ENCODE results near the gene GALNT3.

Gene GALNT3

GRCh38 chr2:165793779-165794535 lies at the start of gene GALNT3:
Gene GALNT3, minus strand, starts transcription at chr2:165794247. Its CDS starts 23,547 bp downstream, at chr2:165770700.
- DNase-seq: peak; percentile 29

- DNase-seq: no peak
Observed at GRCh38 chr2:165843351-165843750, 49.3 kb upstream of the GALNT3 start.

DNA sequence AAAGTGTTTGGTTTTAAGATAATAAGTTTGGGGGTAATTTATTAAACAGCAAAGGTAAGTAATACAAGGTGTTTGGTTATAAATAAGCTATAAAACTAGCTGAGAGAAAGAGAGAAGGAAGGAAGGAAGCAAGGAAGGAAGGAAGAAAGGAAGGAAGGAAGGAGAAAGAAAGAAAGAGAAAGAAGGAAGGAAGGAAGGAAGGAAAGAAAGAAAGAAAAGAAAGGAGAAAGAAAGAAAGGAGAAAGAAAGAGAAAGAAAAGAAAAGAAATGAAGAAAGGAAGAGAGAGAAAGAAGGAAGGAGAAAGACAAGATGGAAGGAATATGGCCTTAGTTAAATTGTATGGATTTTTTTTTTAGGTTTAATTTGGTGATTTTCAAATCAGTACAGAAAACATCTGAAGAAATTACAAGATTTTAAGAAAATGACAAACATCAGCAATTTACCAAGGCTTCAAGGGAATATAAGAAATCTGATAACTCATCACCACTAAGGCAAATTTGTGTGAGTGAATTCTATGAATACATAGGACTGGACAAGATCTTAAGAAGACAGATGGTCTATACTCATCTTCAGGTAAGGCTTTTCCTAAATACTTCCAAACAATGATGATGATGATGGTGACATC lies 46.4 kb upstream of the GALNT3 start:
- DNase-seq: no peak

- DNase-seq: no peak
Observed at GRCh38 chr2:165839610-165840009, 45.6 kb upstream of the GALNT3 start.

DNA sequence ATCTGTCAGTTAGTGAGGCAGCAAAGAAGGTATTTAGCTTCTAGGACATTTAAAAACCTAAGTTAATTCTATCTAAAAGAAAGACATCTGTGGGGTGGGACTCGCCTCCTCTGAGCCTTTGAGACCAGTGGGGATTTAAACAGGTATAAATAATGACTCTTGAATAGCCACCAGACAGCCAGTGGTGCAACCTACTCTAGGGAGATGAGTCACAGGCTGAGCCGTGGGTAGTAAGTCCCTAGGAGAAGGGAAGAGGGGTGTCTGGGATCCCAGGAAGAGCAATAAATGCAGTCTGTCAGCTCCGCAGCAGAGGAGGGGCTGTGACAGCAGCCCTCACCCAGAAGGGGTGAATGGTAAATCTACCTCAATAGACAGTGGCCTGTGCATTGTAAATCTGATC lies 43.1 kb upstream of the GALNT3 start:
- no peak for DNase-seq

DNA sequence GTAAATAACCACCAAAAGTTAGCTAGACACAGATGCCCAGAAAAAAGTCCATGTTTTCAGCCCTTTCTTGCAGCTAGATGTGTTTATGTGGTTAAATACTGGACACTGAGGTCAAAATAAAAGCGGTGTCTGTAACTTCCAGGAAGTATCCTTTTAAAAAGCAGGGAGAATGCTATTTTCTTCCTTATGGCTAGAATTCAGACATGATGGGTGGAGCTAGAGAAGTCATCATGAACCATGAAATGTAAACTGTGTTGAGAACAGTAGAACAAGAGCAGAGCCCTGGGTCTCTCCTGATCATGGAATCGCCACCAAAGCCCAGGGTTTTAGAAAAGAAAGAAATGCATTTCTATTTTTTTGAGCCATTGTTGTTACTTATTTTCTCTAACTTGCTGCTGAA lies 41.3 kb upstream of the GALNT3 start:
- no peak for DNase-seq

DNA sequence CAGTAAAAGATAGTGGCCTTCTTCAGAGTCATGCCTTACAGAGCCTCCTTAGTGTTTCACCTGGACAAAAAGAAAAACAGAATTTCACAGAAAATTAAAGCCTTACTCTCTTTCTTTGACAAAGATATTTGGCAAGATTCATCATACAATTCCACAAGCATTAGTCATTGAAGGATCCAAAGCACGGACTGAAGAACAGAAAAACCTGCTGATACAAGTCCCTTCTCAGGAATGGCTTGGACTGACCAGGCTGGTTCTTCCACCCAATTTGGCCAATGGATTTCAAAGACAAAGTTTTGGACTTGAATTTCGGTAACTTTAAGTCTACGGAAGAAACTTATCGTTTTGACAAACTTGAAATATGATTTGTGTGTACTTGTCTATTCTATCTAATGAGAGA lies 39.1 kb upstream of the GALNT3 start:
- no peak for DNase-seq

DNA sequence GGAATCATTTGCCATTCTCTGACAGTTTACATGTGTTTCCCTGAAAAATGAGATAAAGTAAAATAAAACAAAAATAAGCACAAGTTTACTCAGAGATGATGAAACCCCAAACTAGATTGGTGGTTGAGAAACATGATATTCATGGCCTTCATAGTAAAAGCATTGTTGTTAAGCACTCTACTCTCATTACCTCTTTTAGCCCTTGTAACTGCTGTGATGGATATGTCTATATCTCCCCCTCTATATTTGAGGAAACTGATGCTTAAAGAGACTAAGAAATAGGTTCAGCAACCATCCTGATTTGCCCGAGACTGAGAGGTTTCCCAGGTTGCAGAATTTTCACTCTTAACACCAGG lies 33.9 kb upstream of the GALNT3 start:
- peak; percentile 0 for DNase-seq

DNA sequence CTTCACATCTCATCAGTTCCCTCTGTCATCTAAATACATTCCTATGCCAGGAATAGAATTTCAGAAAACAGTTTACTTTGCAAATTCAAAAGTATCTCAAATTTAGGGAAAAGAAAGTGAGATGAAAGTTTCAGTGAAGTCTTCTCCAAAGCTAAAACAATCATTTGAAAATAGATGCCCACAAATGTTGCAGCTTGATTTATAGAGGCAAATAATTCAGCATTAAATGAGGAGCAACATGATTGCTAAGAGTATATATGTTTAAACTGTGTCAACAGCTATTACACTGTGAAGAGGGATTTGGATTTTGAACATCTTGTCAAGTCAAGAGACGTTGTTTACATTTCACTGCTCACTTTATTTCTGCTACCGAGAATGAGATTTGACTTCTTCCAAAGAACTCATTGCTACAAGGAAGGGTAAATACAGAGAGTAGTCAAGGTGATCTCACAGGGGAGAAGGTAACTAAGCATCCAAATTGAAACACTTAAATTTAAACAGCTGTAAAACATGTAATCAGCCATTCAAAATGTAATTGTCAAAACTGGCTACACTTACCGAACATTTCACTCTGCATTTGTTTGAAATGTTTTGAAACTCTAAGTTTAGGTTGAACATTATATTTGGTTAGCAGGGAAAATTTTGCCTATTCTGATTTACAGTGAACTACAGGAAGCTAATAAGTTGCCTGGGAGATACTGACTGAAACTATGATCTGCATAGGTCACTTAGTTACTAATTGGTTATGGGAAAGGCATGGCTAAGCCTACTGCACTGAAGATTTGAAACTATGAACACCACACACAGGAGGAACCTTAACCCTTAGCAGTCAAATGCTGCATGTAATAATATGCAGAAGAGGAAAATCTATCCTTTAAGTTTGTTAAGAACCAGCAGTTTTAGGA lies 33.2 kb upstream of the GALNT3 start:
- DNase-seq: peak; percentile 38

DNA sequence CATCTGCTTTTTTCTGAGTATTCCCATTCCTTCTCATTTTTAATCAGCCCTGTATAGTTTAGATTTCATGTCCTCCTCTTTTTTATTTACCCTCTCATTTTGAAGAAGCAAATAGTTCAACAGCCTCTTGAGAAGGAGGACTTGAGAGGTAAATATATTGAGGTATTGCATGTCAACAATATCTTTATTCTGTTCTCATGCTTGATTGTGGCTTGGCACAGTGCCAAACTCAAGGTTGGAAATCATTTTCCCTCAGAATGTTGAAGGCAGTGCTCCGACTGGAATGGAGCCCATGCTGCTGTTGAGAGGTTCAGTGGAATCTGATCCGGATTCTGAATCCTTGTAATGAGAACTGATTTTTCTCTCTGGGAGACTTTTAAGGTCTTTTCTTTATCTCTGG lies 31.0 kb upstream of the GALNT3 start:
- DNase-seq: peak; percentile 37

DNA sequence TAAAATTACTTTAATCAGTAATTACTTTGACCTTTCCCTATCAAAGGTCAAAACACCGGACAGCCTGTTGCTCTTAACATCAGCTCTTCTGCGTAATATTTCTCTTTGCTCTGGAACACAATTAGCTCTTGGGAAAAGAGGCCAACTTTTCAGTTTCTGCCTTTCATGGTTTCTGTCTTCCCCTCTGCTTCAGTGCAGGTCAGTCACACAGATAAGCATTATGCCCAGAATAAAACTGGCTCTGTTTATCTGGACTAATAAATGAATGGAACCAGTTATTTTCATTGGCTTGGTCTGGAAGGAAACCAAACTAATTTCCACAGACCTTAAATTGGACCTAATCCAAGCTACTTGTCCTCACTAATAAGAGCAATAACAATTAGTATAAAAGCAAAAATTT lies 26.2 kb upstream of the GALNT3 start:
- no peak for DNase-seq

- no peak for DNase-seq
Observed at GRCh38 chr2:165818920-165819319, 24.9 kb upstream of the GALNT3 start.

DNA sequence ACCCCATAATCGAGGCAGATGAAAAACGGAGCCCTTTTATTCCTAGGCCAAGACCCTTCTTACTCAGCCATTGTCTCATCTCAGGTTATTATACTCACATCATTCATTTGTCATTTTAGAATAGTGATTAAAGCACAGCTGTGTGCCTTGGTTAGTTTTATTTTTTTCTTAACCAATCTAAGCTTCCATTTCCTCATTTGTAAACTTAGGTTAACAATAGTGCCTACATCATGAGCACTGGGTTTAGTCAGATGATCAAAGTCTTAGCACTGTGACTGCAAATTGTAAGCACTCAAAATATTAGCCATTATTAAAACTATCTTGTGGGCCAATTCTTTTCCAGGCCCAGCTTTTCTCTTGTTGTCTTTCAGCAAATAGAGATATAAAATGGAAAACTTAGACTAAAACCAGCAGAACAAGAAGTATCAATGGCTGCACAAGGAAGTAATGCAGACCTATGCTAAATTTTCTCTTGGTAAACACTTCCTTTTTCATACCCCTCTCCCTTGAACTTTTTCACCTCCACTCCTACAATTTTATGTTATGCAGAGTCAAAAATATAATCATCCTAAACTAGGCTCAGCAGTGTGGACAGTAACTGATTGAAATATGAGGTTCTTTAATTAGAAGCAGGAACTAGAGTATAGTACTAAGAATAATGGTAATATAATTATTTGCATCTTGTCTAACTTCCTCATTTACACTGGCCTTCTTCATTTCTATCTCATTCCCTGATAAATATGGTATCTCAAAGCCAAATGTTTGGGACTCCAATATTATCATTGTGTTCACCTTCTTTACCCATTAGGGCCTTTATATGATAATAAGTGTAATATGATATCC lies 21.5 kb upstream of the GALNT3 start:
- DNase-seq: no peak

- no peak for DNase-seq
Observed at GRCh38 chr2:165814473-165814872, 20.4 kb upstream of the GALNT3 start.

DNA sequence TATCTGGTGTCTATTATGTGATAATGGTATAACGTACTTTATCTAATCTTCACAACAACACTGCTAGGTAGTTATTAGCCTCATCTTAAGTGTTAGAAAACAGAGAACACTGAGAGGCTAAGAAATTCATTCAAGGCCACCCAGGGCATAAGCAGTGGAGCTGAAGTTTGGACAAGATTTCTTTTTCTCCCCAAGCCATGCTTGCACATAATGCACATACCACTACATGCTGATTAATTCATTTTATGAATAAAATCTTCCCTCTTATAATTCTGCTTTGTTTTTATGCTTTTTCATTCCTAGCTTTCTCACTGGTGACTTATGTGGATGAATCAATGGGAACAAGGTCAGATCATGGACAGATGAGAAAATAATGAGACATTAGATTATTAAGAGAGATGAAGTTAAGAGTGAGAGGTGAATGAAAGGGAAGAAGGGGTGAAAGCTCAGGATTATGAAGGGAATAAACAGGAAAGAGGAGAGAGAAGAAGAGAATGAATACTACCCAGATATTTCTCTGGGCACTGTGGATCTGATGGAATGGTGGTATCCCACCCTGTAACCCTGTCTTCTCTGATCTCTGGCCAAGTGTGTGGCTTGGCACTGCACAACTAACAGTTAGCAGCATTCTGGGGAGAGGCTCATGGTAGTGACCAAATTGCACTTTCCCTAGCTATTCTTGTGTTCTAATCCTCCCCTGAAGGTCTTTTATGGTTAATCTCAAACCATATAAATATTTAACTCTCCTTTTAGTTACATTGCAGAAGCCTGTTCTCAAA lies 17.7 kb upstream of the GALNT3 start:
- no peak for DNase-seq

DNA sequence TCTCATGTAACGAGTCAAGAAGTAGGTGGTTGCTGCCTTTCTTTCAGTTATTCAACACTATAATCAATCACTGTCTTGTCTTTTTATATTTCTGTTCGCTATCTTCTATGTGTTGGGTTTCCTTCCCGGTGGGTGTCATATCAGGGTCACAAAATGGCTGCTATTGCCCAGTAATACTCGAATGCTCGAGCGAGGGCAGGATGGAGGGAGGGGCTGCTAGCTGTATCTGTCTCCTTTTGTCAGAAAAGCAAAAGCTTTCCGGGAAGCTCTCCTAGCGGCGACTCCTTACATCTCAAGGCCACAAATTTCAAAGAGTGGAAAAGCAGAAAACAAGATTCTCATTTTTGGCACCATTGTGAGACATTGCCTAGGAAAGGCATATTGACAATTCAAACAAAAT lies 16.4 kb upstream of the GALNT3 start:
- DNase-seq: no peak

- DNase-seq: no peak
Observed at GRCh38 chr2:165804719-165805118, 10.7 kb upstream of the GALNT3 start.

DNA sequence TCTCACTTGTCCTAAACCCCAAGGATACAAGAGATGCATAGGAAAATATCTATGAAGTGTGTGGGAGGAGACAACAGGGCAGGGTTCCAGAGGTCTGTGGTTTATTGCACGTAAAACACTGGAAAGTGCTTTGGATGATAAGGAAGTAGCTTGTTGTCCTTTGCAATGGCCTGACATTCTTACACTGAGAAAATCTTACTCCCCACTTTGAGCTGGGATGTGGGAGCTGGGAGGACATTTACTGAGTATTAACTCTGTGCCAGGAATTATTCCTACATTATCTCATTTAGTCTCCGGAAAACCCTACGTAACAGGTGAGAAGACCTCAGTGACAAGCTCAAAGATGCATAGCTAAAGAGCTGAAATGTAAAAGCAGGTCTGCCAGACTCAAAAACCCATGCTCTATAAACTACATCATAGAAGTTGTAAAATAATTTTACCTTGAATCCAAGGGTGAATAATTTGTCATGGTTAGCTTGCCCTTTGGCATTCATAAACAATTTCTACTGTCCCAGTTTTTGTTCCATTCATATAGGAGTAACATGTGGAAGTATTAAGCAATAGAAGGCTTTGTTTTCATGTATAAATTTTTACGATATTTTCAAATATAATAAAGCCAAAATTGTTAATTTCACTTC lies 9.2 kb upstream of the GALNT3 start:
- DNase-seq: no peak

GRCh38 chr2:165801176-165801575 lies 7.1 kb upstream of the GALNT3 start:
- DNase-seq: no peak

- no peak for DNase-seq
Observed at GRCh38 chr2:165796819-165797530, 2.9 kb upstream of the GALNT3 start.

GRCh38 chr2:165796129-165796528 lies 2.1 kb upstream of the GALNT3 start:
- no peak for DNase-seq

All from NCI-H1436 (cell line).